ENCODE measurements around the gene DNAJC15.

DNAJC15 gene

DNA sequence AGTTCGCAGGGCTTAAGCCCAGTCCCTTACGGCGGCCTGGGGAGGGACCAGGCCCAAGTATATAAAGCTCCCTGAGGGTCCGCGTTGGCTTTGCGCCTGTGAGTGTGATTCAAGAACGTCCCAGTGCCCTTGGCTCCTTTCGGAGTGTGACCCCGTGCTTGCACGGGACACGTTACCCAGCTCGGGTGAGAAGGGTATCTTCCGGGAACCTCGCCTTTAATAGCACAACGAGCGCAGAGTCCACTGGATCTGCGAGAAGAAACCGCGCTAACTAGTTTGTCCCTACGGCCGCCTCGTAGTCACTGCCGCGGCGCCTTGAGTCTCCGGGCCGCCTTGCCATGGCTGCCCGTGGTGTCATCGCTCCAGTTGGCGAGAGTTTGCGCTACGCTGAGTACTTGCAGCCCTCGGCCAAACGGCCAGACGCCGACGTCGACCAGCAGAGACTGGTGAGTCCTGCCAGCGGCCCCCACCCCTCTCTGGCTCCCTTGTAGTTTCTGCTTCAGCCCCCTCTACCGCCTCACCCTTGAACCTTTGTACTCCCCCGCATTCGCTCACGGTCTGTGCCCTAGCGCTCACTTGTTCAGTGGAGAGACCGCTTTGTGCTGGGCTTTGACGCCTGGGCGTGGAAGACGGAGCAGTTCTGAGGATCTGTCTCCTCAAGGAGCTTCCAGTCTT lies at the start of gene DNAJC15:
Gene DNAJC15, plus strand, starts transcription at position 298 of the 675 bp plus-strand sequence. Its CDS starts 41 bp downstream, at position 339.
- TF ChIP-seq, protein P1, sequence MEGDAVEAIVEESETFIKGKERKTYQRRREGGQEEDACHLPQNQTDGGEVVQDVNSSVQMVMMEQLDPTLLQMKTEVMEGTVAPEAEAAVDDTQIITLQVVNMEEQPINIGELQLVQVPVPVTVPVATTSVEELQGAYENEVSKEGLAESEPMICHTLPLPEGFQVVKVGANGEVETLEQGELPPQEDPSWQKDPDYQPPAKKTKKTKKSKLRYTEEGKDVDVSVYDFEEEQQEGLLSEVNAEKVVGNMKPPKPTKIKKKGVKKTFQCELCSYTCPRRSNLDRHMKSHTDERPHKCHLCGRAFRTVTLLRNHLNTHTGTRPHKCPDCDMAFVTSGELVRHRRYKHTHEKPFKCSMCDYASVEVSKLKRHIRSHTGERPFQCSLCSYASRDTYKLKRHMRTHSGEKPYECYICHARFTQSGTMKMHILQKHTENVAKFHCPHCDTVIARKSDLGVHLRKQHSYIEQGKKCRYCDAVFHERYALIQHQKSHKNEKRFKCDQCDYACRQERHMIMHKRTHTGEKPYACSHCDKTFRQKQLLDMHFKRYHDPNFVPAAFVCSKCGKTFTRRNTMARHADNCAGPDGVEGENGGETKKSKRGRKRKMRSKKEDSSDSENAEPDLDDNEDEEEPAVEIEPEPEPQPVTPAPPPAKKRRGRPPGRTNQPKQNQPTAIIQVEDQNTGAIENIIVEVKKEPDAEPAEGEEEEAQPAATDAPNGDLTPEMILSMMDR (IDR thresholded peaks at IDR 0.05; ENCODE audit: low read depth, low read length, missing control alignments): peak; percentile 10
- peak; percentile 66 for DNase-seq (ENCODE audit: low read depth)
- in situ Hi-C loops (cut with HindIII; ENCODE audit: low sequenced_read_pairs): no loop called here
- peak within 1 kb of the TSS; percentile 51 for H3K4me3 ChIP-seq (ENCODE audit: low read depth, low read length)

DNA sequence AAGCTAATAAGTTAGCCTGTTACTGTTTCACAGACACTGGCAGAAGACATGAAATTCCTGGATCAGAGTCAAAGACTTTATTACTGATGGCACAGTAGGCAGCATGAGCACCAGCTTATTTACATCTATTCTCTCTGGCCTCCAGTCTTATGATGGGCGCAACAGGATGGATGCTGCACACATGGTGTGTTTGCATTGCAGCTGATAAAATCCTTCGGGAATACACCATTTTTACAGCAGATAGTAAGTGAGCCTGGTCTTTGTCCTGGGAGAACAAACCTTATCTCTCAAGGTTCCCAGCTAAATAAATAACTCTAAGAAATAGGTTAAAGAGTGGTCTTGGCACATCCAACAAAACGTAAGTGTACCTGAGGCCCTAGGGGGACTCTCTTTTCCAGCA lies 47.3 kb upstream of the DNAJC15 start:
- DNase-seq (ENCODE audit: low read depth): no peak
- no peak overlapping the region for H3K4me3 ChIP-seq (ENCODE audit: low read depth, low read length)
- TF ChIP-seq, protein P1 (IDR thresholded peaks at IDR 0.05; ENCODE audit: low read depth, low read length, missing control alignments): no peak
- in situ Hi-C loops (cut with HindIII; ENCODE audit: low sequenced_read_pairs): no loop called here

DNA sequence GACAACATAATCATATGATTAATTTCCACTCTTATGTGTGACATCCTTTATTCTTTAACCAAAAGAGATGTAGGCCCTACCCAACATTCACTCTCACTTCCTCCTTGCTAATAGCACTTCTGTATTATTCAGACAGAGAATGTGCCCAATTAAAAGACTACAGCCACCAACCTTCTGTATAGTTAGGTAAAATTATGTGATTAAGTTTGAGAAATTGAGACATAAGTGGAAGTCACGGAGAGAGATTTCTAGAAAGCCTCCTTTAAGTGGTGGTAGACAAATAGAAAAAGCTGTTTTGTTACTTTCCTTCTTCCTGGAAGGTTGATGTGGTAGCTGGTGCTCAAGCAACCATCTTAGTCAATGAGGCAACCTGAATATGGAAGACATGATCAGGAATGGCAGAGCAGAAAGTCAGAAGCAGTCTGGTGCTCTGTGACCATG lies 46.1 kb upstream of the DNAJC15 start:
- no peak for DNase-seq (ENCODE audit: low read depth)
- TF ChIP-seq, protein P1 (IDR thresholded peaks at IDR 0.05; ENCODE audit: low read depth, low read length, missing control alignments): no peak
- H3K4me3 ChIP-seq (ENCODE audit: low read depth, low read length): no peak overlapping the region
- in situ Hi-C loops (cut with HindIII; ENCODE audit: low sequenced_read_pairs): no loop called here

DNA sequence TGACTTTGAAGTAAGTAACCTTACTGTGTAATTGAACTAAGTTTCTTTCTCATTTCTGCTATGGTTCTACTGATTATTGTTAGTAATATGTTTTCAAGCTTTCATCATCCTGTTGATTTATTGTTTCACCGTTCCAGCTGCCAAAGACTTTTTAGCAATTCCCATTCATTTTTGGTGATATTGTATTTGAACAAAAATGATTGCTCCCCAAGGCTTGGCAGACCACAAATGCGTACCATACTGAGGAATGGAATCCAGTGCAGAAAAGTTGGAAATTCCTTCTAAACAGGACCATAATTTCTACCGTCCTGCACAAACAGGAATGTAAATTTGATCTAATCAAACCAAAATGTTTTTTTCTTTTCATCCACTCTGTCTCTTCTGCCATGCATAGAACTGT lies 42.1 kb upstream of the DNAJC15 start:
- TF ChIP-seq, protein P1 (IDR thresholded peaks at IDR 0.05; ENCODE audit: low read depth, low read length, missing control alignments): no peak
- in situ Hi-C loops (cut with HindIII; ENCODE audit: low sequenced_read_pairs): loop anchor here (10.0 kb wide), 1 partner anchor 67 kb away; no protein-coding TSS in a partner anchor
- H3K4me3 ChIP-seq (ENCODE audit: low read depth, low read length): no peak overlapping the region
- DNase-seq (ENCODE audit: low read depth): peak; percentile 72

DNA sequence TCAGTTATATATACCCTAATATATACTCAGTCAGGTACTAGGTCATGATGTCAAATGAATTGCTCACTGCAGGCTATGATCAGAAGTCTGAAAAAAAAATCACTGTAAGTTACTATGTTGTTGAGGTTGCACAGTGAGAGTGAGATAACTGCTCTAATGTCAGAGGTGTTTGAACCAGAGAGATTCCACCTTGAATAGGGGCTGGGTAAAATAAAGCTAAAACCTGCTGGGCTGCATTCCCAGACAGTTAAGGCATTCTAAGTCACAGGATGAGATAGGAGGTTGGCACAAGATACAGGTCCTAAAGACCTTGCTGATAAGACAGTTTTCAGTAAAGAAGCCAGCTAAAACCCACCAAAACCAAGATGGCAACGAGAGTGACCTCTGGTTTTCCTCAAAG lies 41.5 kb upstream of the DNAJC15 start:
- in situ Hi-C loops (cut with HindIII; ENCODE audit: low sequenced_read_pairs): loop anchor here (10.0 kb wide), 1 partner anchor 67 kb away; no protein-coding TSS in a partner anchor
- TF ChIP-seq, protein P1 (IDR thresholded peaks at IDR 0.05; ENCODE audit: low read depth, low read length, missing control alignments): no peak
- H3K4me3 ChIP-seq (ENCODE audit: low read depth, low read length): no peak overlapping the region
- no peak for DNase-seq (ENCODE audit: low read depth)

DNA sequence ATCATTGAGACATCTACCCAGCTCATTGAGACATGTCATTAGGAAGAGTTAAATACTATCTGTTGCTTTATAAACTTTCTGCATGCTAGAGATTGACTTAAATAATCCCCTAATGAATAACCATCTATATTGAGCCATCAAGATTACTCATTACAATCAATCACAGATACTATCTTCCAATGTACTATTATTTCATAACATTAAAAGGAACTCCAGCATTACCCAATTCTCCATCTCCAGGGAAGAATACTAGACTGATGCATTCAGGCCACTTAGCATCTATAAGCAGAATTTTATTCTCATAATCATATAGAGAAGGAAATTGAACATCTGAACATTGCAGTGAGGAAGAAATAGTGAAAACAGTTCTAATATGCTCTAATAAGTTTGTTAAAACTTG lies 39.4 kb upstream of the DNAJC15 start:
- H3K4me3 ChIP-seq (ENCODE audit: low read depth, low read length): no peak overlapping the region
- in situ Hi-C loops (cut with HindIII; ENCODE audit: low sequenced_read_pairs): loop anchor here (10.0 kb wide), 1 partner anchor 69 kb away; no protein-coding TSS in a partner anchor
- TF ChIP-seq, protein P1 (IDR thresholded peaks at IDR 0.05; ENCODE audit: low read depth, low read length, missing control alignments): no peak
- no peak for DNase-seq (ENCODE audit: low read depth)
